ENCODE results near the gene SUN2.

GRCh38 chr22:38730411-38730871 is 25.4 kb downstream of the SUN2 start:
- no peak for TF ChIP-seq CTCF (conservative IDR thresholded peaks at IDR 0.05; ENCODE audit: low read depth, low read length)
- TF ChIP-seq EZH2 (IDR thresholded peaks at IDR 0.05; ENCODE audit: borderline replicate concordance, low read depth, low read length, poor library complexity, severe bottlenecking) = no peak
